Measurements from ENCODE around the gene TFEB. TPM values are rescaled to one million over a fixed set of nuclear protein-coding genes. Genes with fewer than 3 reads are reported as not detected.
A peak's percentile ranks its signal among the peaks of the same experiment; 100 is the strongest.

TFEB gene
- total RNA-seq, 1 experiment from 2014 or later, result 1.6 TPM

DNA sequence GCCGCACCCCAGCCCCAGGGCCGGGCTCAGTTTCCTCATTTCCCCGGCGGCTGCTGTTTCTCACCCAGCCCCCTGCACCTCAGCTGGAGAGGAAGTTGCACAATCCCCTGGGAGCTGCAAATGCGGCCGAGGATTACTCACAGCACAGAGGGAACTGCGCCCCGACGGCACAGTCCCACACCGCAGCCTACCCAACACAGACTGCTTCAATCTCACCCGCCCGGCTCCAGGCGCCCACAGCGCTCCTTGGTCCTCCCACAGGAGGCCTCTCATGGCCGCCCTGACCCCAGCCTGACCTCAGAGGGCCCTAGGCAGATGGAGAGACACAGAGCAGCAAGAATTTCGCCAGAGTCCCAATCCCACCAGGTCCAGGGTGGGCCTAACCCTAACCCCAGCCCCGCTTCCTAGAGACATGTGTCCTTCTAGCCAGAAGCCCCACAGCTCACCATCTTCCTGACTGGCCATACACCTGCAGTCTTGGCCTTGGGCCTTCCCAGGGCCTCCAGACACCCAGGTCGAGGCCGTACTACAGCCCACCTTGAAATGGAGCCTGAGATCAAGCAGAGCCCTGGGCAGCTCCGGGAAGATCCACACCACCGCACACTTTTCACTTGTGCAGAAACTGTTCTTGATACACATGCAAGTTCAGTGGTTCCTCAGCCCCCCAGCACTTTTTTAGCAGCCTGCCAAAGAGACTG, 11.7 kb downstream of the TFEB start:
- DNase-seq (ENCODE audit: low spot score), result peak; percentile 91

DNA sequence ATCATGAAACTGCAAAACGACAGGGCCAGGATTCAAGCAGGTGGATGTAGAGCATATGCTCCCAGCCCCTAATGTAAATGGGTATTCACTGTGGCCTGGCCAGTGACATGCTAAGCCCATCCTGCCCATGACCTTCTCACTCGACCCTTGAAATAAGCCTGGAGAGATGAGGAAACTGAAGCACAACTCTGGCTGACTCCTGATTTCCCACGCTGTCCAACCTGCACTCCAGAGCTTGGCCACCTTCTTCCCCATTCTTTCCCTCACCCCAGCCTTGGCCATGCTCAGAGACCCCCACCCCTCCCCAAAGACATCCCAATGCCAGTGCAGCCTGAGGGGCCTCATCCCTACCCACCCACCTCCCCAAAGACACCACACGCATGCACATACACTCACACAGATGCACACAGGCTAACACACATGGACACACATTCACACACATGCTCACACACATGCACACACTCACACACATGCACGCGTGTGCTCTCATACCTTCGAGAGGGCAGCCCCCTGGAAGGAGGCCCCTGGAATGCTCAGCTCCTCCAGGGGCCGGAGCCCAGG, 12.4 kb downstream of the TFEB start:
- DNase-seq (ENCODE audit: low spot score), result no peak

DNA sequence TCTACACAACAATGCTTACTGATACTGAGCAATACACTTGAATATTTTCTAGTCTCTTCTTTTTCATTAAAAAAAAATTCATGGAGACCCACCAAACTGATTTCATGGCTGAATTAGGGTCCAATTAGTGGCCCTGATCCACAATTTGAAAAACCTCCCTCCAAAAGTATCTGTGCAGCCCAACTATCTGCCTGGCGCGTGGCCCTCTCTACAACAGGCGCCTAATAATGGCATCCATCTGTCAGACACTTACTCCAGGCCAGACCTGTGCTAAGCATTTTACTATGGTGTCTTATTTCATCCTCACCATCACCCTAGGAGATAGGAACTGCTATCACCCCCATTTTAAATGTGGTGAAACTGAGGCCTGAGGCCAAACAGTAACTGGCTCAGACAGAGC, 14.0 kb downstream of the TFEB start:
- no peak for DNase-seq (ENCODE audit: low spot score)

GRCh38 chr6:41720783-41721182, 14.6 kb downstream of the TFEB start:
- no peak for DNase-seq (ENCODE audit: low spot score)

- DNase-seq (ENCODE audit: low spot score), result no peak
Observed at GRCh38 chr6:41720262-41720620, 15.2 kb downstream of the TFEB start.

DNA sequence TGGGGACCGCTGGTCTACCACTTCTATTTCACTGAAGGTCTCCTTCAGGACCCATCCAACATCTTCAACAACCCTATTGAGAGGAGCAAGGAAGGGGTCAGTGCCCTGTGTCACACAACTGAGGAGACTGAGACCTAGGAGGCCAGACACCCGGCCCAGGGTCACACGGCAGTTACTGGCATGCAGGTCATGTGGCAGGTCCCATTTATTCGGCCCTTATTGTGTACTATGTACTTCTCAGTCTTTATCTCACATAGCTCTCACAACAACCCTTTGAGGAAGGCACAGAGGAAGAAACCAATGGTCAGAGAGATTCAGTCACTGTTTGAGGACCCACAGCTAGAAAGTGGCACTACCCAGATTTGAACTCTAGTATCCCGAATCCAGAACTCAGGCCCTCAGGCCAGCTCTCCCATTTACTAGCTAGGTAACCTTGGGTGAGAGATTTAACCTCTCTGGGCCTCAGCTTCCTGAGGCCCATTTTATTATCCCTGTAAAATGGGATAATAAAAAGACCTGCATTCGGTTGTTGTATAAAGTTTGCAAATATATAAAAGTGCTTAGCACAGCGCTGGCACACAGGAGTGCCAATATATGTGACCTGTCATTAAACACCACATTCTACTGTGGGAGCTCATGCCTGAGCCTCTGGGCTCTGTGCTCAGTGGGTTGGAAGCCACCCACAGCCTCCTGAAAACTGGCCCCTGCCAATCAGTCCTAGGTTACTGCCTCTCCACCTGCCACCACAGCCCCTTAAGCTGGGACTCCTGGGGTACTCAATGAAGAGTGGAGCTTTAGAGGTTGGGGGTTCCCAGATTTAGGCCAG, 15.8 kb downstream of the TFEB start:
- no peak for DNase-seq (ENCODE audit: low spot score)

DNA sequence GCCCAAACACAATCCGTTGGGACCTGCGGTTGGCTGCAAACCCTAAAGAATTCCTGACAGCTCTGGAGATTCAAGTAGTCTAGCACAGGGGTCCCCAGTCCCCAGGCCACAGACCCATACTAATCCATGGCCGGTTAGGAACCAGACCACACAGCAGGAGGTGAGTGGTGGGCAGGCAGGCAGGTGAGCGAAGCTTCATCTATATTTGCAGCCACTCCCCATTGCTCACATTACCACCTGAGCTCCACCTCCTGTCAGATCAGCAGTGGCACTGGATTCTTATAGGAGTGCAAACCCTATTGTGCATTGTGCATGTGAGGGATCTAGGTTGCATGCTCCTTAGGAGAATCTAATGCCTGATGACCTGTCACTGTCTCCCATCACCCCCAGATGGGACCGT, 16.6 kb downstream of the TFEB start:
- no peak for DNase-seq (ENCODE audit: low spot score)

DNA sequence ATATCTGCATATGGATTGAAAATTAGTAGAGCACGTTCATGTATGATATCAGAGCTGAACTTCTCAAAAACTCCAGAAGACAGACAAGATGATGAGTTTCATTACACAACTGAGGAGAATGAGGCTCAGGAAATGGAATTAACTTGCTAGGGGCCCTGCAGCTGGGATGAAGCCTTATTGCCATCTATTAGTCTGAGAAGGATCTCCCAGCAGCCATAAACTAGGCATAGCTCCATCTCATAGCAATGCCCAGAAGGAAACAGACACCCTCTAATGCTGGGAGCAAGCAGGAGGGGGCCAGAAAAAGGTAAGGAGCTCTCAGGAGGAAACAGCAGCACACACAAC, 18.0 kb downstream of the TFEB start:
- no peak for DNase-seq (ENCODE audit: low spot score)

DNA sequence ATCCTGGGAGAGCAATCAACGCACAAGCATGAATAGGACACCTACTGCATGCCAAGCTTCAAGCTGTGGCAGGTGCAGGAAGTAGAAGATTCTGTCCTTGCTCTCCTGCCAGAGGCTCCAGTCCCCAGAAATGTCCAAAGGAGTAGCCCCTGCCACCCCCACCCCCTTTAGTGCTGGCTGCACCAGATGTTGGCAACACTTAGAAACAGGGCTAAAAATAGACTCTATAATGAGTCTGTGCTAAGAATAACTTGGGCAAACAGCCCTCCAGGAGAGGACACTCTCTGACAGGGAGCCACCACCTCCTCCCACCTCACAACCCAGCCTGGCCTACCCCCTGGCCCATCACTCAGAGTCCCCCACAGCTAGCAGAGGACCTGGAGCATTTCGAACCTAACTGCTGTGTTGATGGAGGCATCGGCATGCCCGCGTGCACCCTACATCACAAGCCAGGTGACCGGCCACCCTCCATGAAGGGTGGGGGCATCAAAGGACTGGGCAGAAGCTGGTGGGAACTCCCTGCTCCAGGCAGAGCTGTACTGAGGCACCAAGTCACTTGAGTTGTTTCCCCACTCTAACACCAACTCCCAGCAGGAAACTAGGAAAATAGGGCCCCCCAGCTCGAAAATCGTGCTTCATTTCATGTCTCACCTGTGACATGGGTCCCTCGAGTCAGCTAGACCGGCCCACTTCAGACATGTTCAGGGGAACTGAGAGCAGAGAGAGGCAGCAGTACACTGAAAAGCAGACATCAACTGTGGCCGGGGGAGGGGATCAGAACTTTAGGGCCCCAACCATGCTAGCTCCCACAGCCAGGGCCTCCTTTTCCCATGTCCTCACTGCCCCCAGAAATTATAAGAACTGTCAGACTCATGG, 18.7 kb downstream of the TFEB start:
- DNase-seq (ENCODE audit: low spot score), result no peak

DNA sequence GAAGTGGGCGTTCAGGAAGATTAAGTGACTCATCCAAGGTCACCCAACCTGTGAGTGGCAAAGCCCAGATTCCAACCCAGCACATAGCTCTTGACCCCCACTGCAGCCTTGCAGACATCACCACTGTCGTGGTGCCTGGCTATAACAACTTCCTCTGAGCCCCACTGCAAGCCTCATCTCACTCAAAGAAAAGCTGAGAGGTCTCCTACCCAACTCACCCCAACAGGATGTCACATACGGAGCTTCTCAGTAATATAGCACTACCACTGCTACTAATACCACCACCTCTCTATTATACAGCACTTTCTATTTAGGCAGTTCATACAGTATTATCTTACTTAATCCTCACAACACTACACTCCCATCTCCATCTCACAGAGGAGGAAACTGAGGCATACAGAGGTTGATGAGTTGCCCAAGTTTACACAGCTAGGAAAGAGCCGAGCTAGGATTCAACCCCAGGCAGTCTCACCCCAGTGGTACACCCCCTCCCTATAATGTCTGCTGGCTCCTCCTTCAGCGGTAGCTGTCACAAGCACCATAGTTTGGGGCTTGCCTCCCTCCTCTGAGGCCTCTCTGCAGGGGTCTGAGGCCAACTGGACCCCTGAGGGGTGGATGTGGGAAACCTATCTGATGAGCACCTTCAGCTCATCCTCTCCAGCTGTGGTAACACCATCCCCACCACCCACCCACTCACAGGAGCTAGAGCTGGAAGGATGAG, 19.5 kb downstream of the TFEB start:
- DNase-seq (ENCODE audit: low spot score), result no peak

DNA sequence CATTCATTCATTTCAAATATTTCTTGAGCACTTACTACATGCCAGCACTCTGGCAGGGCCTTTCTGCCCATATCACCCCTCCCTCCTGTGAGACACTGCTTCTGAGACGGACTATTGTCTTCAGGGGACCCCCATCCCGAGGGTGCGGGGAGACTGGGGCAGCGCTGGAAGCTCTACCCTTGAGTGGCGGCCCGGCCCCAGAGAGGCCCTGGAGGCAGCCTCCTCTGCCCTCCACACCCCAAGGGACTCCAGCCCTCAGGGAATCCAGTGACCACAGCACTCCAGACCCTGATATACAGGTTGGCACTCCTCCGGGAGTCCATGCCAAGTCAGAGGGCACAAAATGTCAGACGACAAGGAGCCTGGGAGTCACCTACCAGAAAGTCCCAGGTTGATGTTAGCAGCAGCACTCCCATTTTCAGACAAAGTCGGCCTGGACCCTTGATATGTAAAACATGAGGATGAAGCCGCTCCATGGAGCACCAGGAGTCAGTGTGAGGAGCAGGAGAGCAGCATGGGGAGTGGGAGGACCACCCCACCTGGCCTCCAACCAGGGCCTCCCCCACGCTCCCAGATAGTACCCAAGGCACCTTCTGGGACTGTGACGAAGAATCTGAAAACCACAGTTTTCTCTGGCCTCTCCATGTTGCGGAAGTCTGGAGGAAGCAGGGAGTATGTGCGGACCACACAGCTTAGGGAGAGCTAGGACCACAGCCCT, 20.7 kb downstream of the TFEB start:
- no peak for DNase-seq (ENCODE audit: low spot score)

DNA sequence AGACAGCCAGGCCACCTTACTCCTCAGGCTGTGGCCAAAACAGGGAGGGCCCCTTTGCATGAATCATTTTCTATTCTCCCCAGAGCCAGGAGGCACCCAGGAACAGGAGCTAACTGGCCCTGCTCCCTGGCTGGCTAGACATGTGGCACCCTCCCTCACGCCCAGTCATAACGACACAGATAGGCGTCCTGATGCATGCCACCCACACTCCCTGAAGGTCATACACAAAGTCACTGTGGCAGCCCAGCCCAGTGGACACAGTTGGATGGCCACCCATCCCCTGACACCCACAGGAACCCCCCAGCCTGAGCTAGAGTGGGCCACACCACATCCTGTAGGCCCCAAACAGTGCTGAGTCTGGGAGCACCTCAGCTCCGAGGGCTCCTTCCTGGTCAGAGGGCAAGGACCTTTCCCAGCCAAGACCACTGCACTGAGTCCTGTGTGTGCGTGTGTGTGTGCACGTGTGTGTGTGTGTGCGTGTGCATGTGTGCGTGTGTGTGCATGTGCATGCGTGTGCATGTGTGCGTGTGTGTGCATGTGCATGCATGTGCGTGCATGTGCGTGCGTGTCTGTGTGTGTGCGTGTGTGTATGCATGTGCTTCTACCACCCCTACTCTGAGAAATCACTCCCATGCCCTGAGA, 21.6 kb downstream of the TFEB start:
- no peak for DNase-seq (ENCODE audit: low spot score)

GRCh38 chr6:41713159-41713649, 22.2 kb downstream of the TFEB start:
- peak; percentile 89 for DNase-seq (ENCODE audit: low spot score)

GRCh38 chr6:41712651-41713103, 22.7 kb downstream of the TFEB start:
- peak; percentile 66 for DNase-seq (ENCODE audit: low spot score)

DNA sequence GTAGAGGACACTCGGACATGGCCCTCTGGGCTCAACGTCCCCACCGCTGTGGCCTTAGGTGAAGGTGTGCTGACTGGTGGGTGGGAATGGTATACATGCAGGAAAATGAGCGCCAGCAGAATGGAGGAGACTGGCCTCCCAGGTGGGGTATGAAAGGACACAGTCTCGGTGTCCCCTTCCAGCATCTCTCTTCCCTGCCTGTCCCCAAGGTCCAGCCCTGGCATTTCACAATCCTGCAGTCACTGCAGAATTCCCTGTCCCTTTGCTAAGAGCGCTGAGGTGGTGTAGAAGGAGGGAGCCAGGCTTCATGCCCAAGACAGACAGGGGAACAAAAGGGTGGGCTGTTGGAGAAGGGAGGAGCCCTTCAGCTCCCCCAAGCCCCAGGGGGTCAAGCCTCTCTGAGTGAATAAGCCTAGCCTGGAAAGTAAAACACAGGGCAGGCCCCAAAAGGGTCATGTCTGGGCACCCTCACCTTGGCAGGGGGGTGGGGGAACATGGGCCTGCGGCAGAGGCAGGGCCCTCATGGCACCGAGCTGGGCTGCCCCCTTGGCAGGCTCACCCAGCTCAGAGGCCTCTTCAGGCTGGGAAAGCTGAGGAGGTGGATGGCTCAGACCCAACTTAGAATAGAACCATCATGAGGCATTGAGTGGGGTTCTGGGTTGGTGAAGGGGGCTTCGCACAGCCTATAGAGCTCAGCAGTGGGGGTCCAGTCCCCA, 23.9 kb downstream of the TFEB start:
- DNase-seq (ENCODE audit: low spot score), result no peak

GRCh38 chr6:41709375-41709774, 26.0 kb downstream of the TFEB start:
- DNase-seq (ENCODE audit: low spot score), result no peak

DNA sequence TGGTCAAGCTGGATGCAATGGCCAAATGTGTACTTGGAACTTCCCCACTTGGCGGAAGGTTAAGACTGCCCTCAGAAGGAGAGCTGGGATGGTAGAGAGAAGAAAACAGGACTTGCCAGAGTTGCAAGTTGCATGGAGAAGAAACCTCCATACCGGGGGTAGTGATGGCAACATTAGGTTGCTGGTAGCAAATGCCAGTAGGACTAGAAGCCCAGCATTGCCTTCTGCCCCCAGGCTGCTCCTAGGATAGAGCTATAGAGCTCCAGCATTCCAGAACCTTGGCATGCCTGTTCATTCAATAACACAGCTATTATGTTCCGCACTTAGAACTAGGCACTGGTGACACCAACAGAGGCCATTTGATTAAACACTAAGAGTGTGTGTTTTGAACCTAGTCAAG, 26.6 kb downstream of the TFEB start:
- DNase-seq (ENCODE audit: low spot score), result no peak

GRCh38 chr6:41707565-41708200, 27.7 kb downstream of the TFEB start:
- DNase-seq (ENCODE audit: low spot score), result no peak
